GM19025 (cell line): Measurements from ENCODE around the gene DRG2.
A peak's percentile ranks its signal among the peaks of the same experiment; 100 is the strongest.

Source experiments
- ATAC-seq: cut with Tn5 transposase; IDR thresholded peaks from one replicate; pipeline ENCODE4 v1.9.1; 2021; ENCODE audit warnings: mild to moderate bottlenecking, low read depth, moderate library complexity; ENCODE audit not compliant: unreplicated experiment

DRG2 gene, protein sequence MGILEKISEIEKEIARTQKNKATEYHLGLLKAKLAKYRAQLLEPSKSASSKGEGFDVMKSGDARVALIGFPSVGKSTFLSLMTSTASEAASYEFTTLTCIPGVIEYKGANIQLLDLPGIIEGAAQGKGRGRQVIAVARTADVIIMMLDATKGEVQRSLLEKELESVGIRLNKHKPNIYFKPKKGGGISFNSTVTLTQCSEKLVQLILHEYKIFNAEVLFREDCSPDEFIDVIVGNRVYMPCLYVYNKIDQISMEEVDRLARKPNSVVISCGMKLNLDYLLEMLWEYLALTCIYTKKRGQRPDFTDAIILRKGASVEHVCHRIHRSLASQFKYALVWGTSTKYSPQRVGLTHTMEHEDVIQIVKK

DNA sequence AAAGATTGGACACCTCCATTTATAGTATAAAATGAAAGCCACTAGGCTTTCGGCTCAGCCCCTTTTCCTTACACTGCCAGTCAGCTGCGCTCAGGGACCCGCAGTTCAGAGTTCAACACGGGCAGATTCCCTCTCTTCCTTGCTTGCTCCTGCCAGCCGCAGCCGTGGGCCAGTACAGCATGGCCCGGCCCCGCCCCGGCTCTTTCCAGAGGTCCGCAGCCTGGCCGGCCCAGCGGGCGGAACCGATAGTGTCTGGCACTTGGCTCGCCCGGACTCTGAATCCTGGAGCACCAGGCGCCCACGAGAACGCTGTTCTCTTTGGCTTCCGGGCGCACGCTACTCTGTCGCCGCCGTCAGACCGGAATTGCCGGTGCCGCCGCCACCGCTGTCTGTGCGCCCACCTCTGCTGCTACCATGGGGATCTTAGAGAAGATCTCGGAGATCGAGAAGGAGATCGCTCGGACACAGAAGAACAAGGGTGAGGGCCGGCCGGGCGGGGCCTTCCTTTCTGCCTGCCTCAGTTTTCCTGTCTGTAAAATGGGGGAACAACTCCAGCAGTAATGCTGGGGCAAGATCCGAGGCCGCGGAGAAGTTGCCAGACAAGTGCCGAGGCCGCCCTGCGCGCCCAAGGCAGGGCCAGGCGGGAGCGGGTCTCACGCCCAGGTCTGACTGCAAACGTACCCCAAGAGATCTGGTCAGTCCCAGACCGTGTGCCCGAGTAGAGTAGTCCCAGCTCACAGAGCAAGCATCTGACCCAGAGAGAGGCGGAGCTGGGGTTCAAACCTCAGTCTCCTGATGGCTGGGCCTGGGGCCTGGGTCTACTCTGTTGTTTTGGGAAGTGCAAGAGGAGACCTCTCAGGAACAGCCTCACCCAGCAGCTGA, at the start of gene DRG2:
Gene DRG2 (plus strand): TSS at position 339 of the 882 bp plus-strand sequence. CDS start 76 bp downstream, at position 415.
- ATAC-seq: peak; percentile 91

DNA sequence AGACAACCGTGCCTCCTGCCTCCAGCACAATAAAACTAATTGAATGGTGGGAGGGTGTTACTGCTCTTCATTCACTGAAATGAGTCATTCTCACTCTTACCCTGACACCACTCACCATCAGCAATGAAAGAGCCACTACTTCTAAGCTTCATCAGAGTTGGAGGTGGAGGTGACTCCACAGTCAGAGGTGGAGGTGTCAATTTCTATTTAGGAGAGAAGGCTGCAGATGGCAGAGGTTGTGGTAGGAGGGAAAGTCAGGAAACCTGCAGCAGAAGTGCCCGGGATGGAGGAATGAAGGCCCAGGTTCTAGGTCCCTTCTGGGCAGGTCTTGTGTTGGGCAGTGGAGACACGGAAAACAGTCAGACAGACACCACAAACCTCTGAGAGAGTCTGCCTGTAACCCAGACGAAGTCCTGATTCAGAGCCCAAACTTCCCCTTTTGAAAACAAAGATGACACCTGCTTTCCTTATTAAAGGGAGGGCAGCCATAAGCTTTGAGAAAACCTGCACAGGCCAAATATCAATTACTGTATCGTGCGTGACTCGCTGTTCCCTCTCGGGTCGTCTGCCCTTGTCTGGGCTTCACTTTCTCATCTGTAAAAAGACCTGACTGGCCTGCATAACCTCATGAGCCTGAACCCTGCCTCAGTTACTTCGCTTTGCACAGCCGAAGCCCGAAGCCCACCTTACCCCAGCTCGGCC, 49.4 kb upstream of the DRG2 start:
- ATAC-seq: no peak

- ATAC-seq: peak; percentile 92
These were observed 48.8 kb upstream of the DRG2 start, which contains the start of the genes ATPAF2 and GID4 for GRCh38 chr17:18038861-18039534. Gene ATPAF2 (minus strand): TSS chr17:18039168. CDS start chr17:18039013, 155 bp downstream. Gene GID4 (plus strand): TSS chr17:18039408. CDS start chr17:18039465, 57 bp downstream.

DNA sequence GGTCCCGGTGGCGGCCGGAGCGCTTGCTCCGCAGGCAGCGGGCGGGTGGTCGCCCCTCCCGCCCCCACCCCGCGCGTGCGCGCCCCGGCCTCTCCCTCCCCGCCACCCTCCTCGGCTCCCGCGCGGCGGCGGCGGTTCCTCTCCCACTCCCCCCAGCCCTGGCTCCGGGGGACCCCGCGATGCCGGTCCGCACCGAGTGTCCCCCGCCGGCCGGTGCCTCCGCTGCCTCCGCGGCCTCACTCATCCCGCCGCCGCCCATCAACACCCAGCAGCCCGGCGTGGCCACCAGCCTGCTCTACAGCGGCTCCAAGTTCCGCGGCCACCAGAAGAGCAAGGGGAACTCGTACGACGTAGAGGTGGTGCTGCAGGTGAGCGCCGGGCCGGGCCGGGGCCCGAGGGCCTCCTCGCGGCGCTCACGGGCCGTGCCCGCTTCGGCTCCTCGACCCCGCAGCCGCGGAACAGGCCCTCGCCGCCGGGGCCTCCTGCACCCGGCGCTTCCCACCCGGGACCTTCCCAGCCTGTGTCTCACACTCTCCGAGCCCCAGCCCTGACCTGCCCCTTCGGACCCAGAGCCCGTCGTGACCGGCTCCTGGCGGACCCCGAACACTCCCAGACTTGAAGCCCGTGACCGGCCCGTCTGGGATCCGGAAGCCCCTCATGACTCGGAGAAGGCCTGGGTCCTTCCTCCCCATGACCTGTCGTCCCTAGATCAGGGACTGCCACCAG, 48.0 kb upstream of the DRG2 start:
- ATAC-seq: peak; percentile 29

GRCh38 chr17:18040261-18040858, 47.4 kb upstream of the DRG2 start:
- no peak for ATAC-seq

DNA sequence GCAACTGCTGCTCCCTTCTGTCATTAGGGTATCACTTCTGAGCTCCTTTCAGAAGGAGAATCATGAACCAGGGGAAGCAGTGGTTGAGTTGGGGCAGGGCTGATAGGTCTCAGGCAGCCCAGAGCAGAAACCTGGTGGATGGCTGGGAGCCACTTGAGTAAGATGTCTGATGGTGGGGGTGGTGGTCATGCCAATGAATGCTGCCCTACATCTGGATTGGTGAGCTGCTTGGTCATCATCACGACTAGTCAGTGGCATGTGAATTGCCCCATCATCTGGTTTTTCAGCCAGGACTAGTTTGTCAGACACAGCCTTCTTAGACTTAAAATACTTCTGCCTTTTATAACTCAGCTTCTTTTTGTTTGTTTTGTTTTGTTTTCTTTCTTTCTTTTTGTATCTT, 46.0 kb upstream of the DRG2 start:
- no peak for ATAC-seq

GRCh38 chr17:18042983-18043382, 44.8 kb upstream of the DRG2 start:
- no peak for ATAC-seq

- no peak for ATAC-seq
These were observed 44.3 kb upstream of the DRG2 start for GRCh38 chr17:18043491-18043890.

GRCh38 chr17:18044609-18045008, 43.1 kb upstream of the DRG2 start:
- no peak for ATAC-seq

GRCh38 chr17:18045691-18046350, 41.9 kb upstream of the DRG2 start:
- no peak for ATAC-seq

- ATAC-seq: no peak
These were observed 32.2 kb upstream of the DRG2 start for GRCh38 chr17:18055597-18055996.

DNA sequence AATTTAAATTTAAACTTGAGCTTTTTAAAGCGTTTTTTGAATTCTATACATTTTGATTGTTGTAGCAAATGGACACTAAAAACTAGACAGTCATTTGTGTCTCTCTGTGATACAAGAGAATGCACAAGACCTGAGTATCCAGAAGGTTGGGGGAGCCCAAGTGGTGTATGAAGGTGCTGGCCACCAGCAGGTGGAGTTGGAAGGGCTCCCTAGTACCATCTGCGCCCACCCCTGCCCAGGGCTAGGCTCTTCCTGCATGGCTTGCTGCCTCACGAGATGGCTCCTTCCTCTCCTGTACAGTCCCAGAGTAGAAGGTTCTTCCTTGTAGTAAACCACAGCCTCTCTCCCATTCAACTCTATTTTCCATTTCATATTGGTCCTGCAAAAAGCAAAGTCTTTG, 31.5 kb upstream of the DRG2 start:
- ATAC-seq: no peak

- ATAC-seq: no peak
These were observed 28.5 kb upstream of the DRG2 start for GRCh38 chr17:18059283-18059682.

- ATAC-seq: no peak
These were observed 23.7 kb upstream of the DRG2 start for GRCh38 chr17:18064053-18064452.

DNA sequence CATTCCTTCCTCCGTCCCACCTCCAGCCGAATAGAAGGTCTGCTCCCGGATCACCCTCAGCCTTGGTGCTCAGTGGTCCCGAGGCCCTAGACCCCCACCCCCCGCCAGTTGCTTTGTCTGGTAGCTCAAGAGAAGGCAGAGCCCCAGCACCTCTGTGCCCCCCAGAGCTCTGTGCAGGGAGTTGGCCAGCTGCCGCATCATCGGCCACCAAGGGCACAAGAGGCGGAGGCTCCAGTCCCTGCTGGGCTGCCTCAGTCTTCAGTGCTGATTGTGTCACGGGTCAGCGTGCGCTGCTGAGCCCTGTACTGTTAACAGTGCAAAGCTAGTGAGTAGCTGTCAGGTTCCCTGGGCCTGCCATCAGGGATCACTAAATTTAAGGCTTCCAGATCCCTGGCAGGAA, 22.2 kb upstream of the DRG2 start:
- no peak for ATAC-seq

- ATAC-seq: no peak
These were observed 20.9 kb upstream of the DRG2 start for GRCh38 chr17:18066866-18067265.

- ATAC-seq: no peak
These were observed 18.6 kb upstream of the DRG2 start for GRCh38 chr17:18069101-18069500.

GRCh38 chr17:18070861-18071340, 16.8 kb upstream of the DRG2 start:
- no peak for ATAC-seq

DNA sequence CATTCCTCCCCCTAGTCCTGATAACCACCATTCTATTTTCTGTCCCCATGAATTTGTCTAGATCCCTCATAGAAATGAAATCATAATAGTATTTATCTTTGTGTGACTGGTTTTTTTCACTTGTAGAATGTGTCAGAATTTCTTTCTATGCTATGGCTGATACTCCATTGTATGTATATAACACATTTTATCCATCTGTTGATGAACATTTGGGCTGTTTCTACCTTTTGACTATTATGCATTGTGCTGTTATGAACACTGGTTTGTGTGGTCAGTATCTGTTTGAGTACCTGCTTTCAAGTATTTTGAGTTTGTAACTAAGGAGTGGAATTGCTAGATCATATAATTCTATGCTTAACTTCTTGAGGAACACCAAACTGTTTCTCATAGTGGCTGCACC, 16.0 kb upstream of the DRG2 start:
- no peak for ATAC-seq
